ENCODE data around the gene PDE6B. TPM values are rescaled to one million over a fixed set of nuclear protein-coding genes. Genes with fewer than 3 reads are reported as not detected.

PDE6B gene
- total and polyA plus RNA-seq, 4 donors, result 2.7 to 24.6 (median 12.0) TPM

DNA sequence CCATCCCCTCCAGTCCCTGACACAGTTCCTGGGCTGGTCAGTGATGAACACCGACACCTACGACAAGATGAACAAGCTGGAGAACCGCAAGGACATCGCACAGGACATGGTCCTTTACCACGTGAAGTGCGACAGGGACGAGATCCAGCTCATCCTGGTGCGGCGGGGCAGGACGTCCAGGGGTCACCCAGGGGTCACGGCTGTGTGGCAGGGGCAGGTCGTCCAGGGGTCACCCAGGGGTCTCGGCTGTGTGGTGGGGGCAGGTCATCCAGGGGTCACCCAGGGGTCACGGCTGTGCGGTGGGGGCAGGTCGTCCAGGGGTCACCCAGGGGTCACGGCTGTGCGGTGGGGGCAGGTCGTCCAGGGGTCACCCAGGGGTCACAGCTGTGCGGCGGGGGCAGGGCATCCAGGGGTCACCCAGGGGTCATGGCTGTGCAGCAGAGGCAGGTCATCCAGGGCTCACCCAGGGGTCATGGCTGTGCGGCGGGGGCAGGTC lies 32.0 kb downstream of the PDE6B start:
- DNase-seq (peak in 1 of 3 donors; percentile 31), ATAC-seq (ENCODE audit: insufficient read depth, low FRiP score) (no peak)
- WGBS, 2 donors, result 83 to 86% methylated on average over 23 of the region's 23 CpGs
- Histone ChIP-seq H3K9ac (ENCODE audit: insufficient read depth in 1 of 2, low read length in 2 of 2) (no peak overlapping the region), H3K9me3 (ENCODE audit: control insufficient read depth in 4 of 4, insufficient read depth in 3 of 4, low read length in 3 of 4) (peaks cover 0 to 7% (median 0%) of the 10 kb centered on the region in 4 donors), H3K36me3 (ENCODE audit: control insufficient read depth in 4 of 4, insufficient read depth in 4 of 4, low read length in 4 of 4) (peaks cover 0 to 4% (median 0%) of the 10 kb centered on the region in 4 donors), H3K4me3 (no peak overlapping the region), H3K27me3 (ENCODE audit: control insufficient read depth in 3 of 3, insufficient read depth in 3 of 3, low read length in 2 of 3) (peaks cover 0 to 24% (median 3%) of the 10 kb centered on the region in 3 donors), H3K27ac (ENCODE audit: low read depth in 1 of 2, low read length in 1 of 2) (no peak overlapping the region), H3K4me1 (ENCODE audit: control insufficient read depth in 5 of 5, insufficient read depth in 5 of 5, low read length in 5 of 5) (no peaks in the 10 kb centered on the region)
- TF ChIP-seq, protein P1, sequence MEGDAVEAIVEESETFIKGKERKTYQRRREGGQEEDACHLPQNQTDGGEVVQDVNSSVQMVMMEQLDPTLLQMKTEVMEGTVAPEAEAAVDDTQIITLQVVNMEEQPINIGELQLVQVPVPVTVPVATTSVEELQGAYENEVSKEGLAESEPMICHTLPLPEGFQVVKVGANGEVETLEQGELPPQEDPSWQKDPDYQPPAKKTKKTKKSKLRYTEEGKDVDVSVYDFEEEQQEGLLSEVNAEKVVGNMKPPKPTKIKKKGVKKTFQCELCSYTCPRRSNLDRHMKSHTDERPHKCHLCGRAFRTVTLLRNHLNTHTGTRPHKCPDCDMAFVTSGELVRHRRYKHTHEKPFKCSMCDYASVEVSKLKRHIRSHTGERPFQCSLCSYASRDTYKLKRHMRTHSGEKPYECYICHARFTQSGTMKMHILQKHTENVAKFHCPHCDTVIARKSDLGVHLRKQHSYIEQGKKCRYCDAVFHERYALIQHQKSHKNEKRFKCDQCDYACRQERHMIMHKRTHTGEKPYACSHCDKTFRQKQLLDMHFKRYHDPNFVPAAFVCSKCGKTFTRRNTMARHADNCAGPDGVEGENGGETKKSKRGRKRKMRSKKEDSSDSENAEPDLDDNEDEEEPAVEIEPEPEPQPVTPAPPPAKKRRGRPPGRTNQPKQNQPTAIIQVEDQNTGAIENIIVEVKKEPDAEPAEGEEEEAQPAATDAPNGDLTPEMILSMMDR (IDR thresholded peaks at IDR 0.05; ENCODE audit: control extremely low read depth, extremely low read depth), result no peak

DNA sequence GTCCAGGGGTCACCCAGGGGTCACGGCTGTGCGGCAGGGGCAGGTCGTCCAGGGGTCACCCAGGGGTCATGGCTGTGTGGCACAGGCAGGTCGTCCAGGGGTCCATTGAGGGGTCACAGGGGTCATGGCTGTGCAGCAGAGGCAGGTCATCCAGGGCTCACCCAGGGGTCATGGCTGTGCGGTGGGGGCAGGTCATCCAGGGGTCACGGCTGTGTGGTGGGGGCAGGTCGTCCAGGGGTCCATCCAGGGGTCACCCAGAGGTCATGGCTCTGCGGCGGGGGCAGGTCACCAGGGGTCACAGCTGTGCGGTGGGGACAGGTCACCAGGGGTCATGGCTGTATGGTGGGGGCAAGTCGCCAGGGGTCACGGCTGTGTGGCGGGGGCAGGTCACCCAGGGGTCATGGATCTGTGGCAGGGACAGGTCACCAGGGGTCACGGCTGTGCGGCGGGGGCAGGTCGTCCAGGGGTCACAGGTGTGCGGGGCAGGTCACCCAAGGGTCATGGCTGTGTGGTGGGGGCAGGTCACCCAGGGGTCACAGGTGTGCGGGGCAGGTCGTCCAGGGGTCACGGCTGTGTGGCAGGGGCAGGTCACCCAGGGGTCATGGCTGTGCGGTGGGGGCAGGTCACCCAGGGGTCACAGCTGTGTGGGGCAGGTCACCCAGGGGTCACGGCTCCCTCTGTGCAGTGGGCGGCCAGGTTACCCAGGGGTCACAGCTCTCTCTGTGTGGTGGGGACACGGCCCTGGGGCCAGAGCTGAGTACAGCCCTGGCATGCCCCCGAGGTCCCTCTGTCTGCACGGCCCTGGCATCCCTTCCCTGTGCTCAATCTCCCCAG lies 32.7 kb downstream of the PDE6B start:
- peaks cover 0 to 4% (median 0%) of the 10 kb centered on the region in 5 donors for H3K4me1 ChIP-seq (ENCODE audit: control insufficient read depth in 5 of 5, insufficient read depth in 5 of 5, low read length in 5 of 5)
- DNase-seq, result peak in 1 of 3 donors; percentile 26
- no peak overlapping the region for H3K4me3 ChIP-seq
- WGBS, 2 donors, result 81 to 87% methylated on average over 22 to 27 of the region's 27 CpGs
- ATAC-seq (ENCODE audit: insufficient read depth, low FRiP score), result no peak
- H3K27me3 ChIP-seq (ENCODE audit: control insufficient read depth in 3 of 3, insufficient read depth in 3 of 3, low read length in 2 of 3), result peaks cover 0 to 24% (median 0%) of the 10 kb centered on the region in 3 donors
- peaks cover 0 to 7% (median 0%) of the 10 kb centered on the region in 4 donors for H3K9me3 ChIP-seq (ENCODE audit: control insufficient read depth in 4 of 4, insufficient read depth in 3 of 4, low read length in 3 of 4)
- no peak overlapping the region for H3K9ac ChIP-seq (ENCODE audit: insufficient read depth in 1 of 2, low read length in 2 of 2)
- H3K36me3 ChIP-seq (ENCODE audit: control insufficient read depth in 4 of 4, insufficient read depth in 4 of 4, low read length in 4 of 4), result peaks cover 0 to 4% (median 0%) of the 10 kb centered on the region in 4 donors
- no peak overlapping the region for H3K27ac ChIP-seq (ENCODE audit: low read depth in 1 of 2, low read length in 1 of 2)
- TF ChIP-seq, protein P1 (IDR thresholded peaks at IDR 0.05; ENCODE audit: control extremely low read depth, extremely low read depth), result no peak

DNA sequence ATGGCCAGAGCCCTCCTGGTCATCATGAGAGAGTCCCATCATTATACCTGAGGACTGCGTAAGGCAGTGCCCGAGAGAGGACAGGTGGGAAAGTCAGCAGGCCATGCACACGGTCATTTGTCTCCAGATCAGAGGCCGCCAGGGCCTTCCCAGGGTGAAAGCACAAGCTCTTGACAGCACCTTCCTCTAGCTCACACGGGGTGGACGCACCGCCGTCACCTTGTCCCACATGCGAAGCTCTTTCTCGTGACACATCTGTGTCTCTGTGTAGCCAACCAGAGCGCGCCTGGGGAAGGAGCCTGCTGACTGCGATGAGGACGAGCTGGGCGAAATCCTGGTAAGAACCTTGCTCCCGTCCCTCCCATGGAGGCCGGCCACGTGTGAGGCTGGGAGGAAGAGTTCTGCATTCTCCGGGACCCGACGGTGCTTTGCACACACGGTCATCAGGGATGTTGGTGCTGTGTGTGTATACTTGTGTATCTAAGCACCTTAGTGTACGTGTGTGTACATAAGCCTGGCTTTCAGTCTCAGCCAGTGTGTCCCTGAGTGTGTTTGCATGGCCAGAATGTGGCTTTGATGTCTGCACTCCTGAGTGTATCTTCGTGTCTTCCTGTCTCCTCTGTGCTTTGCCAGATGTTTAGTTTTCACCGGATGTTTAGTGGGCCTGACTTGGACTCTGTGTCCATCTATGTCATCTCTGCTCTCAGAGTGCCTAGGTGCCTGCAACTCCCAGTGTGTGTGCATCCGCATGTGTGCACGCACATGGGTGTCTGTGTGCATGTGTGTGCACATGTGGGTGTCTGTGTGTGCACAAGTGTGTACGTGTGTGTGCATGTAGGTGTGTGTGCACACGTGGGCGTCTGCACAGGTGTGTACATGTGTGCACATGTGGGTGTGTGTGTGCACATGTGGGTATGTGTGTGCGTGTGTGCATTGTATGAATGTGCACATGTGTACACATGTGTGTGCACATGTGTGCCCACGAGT lies 33.6 kb downstream of the PDE6B start:
- no peak for ATAC-seq (ENCODE audit: insufficient read depth, low FRiP score)
- Histone ChIP-seq H3K9ac (ENCODE audit: insufficient read depth in 1 of 2, low read length in 2 of 2) (no peak overlapping the region), H3K27ac (ENCODE audit: low read depth in 1 of 2, low read length in 1 of 2) (no peak overlapping the region), H3K36me3 (ENCODE audit: control insufficient read depth in 4 of 4, insufficient read depth in 4 of 4, low read length in 4 of 4) (peaks cover 0 to 4% (median 0%) of the 10 kb centered on the region in 4 donors), H3K9me3 (ENCODE audit: control insufficient read depth in 4 of 4, insufficient read depth in 3 of 4, low read length in 3 of 4) (peaks cover 0 to 7% (median 0%) of the 10 kb centered on the region in 4 donors), H3K4me1 (ENCODE audit: control insufficient read depth in 5 of 5, insufficient read depth in 5 of 5, low read length in 5 of 5) (peaks cover 0 to 7% (median 0%) of the 10 kb centered on the region in 5 donors), H3K27me3 (ENCODE audit: control insufficient read depth in 3 of 3, insufficient read depth in 3 of 3, low read length in 2 of 3) (peaks cover 0 to 16% (median 0%) of the 10 kb centered on the region in 3 donors), H3K4me3 (no peak overlapping the region)
- TF ChIP-seq, protein P1 (IDR thresholded peaks at IDR 0.05; ENCODE audit: control extremely low read depth, extremely low read depth), result no peak
- WGBS, 2 donors, result 88 to 93% methylated on average over 32 of the region's 32 CpGs
- peak in 1 of 3 donors; percentile 21 for DNase-seq
